Right forelimb (tissue), 1 donor: ENCODE data around the gene ARFGAP3.
"Not testable (repeated sequence)": the region's sequence is repeated elsewhere in the genome, so short reads cannot be mapped to it uniquely, and the experiment has no call there.

ENCODE experiments used
- DNase-seq: peaks from one replicate; pipeline ENCODE4 v3.0.0-alpha.2; 2018

ARFGAP3 gene

DNA sequence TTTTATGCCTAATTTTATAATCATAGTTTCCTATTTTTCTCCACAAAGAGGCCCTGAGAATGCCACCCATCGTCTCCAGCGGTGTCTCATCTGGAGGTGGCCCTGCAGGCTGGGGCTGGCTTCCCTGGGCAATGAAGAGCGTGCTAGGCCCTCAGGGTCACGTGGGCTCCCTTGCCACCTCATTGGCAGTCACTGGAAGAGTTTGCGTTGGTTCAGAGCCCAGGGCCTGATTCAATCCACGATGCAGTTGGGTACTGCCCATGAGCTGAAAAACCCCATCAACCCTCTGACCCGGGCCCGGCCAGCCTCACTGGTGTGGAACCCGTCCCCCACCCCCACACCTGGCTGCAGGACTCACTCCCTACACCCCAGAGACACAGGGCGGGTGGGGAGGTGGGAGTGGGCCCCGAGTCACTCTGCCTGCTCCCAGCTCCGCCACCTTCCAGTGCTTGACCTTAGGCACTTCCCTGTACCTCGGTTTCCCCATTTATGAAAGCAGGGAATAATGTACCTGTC is 93.0 kb downstream of the ARFGAP3 start:
- no peak for DNase-seq

DNA sequence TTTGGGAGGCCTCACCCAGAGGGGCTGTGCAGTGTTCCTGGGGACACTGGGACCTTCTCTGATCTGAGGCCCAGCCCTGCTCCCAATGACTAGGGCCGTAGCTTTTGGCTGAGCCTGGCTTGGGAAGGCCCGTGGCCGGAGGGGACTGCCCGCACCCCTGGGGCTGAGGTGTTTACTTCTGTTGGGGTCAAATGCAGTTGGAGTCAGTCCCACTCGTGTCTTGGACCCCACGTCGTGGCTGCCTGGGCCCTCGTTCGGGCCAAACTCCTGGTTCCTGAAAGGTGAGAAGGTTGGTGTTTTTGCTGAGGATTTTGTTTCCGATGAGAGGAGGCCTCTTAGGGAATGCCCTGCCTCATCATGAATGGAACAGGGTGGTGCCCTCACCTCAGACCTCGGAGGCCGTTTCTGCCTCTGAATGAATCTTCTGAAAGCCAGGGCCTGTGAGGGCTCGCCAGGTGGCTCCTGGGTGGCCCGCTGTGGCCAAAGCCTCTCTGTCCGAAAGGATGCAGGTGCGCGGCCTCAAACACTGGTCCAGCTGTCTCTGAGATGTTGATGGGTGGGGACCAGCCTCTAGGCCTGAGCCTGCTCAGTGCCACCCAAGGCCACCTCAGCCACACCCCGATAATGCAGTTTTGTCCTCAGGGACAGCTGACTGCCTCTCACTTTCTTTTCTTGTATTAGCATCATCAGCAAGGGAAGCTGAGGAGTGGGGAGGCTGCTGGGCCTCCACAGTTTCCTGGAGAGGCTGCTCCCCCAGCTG is 96.1 kb downstream of the ARFGAP3 start:
- no peak for DNase-seq

DNA sequence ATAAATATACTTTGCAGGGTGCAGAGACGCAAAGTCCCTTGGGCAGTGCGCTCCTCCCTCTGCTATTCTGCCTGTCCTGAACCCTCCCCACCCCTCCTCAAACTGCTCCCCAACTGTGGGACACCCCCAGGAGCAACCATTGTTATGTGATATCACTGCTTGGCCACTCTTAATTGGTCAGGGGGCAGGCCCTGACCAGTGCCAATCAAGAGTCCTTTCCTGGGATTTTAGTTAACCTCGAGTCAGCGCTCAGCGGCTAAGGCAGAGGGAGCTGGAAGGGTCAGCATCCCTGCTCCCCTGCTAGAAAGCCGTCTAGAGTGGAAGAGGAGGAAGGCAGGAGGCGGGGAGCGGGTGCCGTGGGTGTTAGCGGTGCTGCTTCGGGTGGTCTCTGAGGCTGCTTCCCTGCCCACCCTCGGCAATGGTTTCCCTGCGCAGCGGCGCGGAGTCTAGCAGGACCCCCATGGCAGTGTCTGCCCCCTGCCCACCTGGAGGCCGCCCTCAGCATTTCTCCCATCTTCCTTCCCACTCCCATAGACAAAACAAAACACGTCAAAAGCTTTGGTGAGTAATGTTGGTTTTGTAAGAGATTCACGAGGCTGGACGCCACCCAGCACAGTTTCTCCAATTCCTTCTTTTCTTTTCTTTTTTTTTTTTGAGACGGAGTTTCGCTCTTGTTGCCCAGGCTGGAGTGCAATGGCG is 98.0 kb downstream of the ARFGAP3 start:
- DNase-seq: no peak

DNA sequence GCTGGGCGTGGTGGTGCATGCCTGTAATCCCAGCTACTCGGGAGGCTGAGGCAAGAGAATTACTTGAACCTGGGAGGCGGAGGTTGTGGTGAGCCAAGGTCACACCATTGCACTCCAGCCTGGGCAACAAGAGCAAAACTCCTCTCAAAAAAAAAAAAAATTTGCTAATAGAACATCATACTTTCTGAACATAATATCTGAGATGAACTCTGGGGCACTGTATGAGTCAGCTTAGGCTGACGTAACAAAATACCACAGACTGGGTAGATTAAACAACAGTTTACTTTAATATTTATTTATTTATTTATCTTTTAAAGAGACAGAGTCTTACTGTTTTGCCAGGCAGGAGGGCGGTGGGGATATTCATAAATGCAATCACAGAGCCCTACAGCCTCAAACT is 101.5 kb downstream of the ARFGAP3 start:
- DNase-seq: not testable (repeated sequence)

DNA sequence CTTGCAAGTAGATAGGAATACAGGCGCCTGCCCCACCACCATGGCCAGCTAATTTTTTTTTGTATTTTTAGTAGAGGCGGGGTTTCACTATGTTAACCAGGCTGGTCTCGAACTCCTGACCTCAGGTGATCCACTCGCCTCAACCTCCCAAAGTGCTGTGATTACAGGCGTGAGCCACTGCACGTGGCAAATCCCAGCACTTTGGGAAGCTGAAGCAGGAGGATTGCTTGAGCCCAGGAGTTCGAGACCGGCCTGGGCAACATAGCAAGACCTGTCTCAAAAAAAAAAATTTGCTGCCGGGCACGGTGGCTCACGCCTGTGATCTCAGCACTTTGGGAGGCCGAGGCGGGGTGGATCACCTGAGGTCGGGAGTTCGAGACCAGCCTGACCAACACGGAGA is 102.0 kb downstream of the ARFGAP3 start:
- DNase-seq: not testable (repeated sequence)

DNA sequence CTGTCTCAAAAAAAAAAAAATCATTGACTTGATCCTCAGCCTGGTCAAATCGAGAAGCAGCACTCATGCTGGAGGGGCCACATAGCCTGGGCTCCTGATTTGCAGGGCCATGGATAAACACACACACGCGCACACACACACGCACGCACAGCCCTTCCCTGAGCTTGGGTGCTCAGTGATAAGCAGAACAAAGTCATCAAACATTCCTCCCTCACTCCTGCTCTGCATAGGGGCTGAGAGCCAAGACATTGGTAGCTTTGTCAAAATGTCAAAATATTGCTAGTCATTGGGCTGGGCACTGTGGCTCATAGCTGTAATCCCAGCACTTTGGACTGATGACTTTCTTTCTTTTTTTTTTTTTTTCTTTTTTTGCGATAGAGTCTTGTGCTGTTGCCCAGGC is 102.4 kb downstream of the ARFGAP3 start:
- no peak for DNase-seq

DNA sequence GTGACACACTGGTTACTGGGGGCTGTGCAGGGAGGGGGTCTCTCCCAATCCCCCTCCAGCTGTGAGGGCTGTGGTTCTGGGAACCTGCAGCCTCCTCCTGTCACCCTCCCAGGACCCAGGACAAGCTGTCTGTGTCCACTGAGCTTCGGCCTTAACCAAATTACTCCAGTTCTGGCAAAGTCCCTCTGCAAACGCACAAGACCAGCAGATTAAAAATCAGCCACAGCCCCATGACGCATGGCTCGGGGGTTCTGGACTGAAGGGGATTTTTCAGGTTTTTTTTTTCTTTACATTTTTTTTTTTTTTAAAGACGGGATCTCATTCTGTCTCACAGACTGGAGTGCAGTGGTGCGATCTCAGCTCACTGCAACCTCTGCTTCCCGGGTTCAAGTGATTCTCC is 104.2 kb downstream of the ARFGAP3 start:
- DNase-seq: no peak

DNA sequence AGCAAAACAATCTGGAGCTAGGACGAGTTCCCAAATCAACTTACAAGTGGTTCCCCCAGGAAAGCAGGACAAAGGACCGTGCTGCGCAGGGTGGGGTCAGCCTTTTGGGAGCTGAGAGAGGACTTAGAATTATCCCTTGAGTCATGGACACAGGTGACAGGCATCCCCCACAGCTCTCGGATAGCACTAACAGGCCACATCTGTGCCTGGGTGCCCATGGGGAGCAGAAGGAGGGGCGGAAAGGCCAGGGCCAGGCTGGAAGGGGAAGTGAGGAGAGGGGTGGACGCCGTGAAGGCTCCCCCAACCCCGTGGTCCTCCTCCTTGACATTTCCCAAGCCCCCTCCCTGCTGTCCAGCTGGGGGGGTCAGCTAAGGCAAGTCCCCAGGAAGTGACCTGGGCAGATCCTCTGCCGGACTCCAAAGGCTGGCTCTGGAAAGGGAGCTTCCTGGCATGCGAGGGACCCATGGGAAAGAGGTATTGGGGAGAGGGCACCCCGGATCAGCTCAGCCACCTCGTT is 104.8 kb downstream of the ARFGAP3 start:
- no peak for DNase-seq

DNA sequence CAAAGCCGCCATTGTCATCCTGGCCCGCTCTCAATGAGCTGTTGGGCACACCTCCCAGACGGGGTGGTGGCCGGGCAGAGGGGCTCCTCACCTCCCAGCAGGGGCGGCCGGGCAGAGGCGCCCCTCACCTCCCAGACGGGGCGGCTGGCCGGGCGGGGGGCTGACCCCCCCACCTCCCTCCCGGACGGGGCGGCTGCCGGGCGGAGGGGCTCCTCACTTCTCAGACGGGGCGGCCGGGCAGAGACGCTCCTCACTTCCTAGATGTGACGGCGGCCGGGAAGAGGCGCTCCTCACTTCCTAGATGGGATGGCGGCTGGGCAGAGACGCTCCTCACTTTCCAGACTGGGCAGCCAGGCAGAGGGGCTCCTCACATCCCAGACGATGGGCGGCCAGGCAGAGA is 106.7 kb downstream of the ARFGAP3 start:
- DNase-seq: not testable (repeated sequence)

DNA sequence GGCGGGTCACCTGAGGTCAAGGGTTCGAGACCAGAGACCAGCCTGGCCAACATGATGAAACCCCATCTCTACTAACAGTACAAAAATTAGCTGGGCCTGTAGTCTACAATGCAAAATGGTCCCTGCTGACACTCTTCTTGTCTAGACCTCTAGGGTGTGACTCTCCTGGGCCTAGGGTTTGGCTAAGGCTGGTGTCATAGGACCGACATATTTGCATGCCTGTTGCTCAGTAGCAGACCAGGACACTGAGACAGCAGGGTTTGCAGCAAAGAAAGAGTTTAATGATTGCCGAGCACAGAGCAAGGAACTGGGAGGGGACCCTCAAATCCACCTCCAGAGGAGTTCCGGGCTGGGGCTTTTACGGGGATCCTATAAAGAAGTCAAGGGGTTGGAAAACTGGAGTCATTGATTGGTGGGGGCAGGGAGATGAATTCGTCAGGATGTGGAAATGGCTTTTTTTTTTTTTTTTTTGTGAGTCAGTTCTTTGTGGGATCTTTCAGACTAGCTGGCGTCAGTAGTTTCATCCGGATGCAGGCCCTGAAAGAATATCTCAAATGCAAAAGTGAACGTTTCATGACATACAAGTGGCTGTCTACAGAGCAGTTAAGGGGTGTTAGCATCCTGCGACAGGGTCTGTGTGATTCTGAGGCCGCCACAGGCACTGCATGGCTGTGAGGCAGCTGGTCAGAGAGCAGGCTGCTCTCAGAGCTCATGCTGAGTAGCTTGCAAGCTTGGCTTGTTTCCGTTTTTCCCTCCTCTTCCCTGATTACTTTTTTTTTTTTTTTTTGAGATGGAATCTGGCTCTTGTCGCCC is 109.2 kb downstream of the ARFGAP3 start:
- no peak for DNase-seq
